HG03045 (cell line): ENCODE results near the gene GBX2.

ENCODE experiments used
- ATAC-seq: cut with Tn5 transposase; IDR thresholded peaks from one replicate; pipeline ENCODE4 v1.9.1; 2021; ENCODE audit warnings: mild to moderate bottlenecking, moderate library complexity; ENCODE audit not compliant: unreplicated experiment

Gene GBX2

GRCh38 chr2:236119476-236119875, 48.7 kb downstream of the GBX2 start:
- no peak for ATAC-seq

- no peak for ATAC-seq
Measured at GRCh38 chr2:236119003-236119402, 49.2 kb downstream of the GBX2 start.

GRCh38 chr2:236117861-236118269, 50.3 kb downstream of the GBX2 start:
- ATAC-seq: no peak

GRCh38 chr2:236117401-236117800, 50.8 kb downstream of the GBX2 start:
- ATAC-seq: no peak
